Stimulated activated CD8-positive, alpha-beta memory T cell treated with anti-CD3 and anti-CD28 coated beads, Interleukin-7, amount 100 ng/mL, for 4 hours (primary cell): ENCODE results near the gene MYCL.
"Not testable (repeated sequence)": the region's sequence is repeated elsewhere in the genome, so short reads cannot be mapped to it uniquely, and the experiment has no call there.

Source experiments
- DNase-seq, 2 donors: peaks; one replicate each; pipeline ENCODE4 v3.0.0-alpha.2; 2020; ENCODE audit warnings: low read depth in 2 of 2

The MYCL gene

DNA sequence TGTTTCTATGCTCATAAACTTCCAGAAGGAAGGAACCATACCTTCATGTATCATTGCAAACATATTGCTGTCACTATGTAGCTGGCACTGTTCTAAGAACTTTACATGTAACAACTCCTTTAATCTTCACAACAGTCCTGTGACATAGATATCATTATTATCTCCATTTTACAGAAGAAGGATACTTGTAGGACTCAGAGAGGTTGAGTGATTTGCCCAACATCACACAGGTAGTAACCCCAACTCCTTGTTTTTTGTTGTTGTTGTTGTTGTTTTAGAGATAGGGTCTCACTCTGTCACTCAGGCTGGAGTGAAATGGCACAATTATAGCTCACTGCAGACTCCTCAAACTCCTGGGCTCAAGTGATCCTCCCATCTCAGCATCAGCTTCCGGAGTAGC, 10.8 kb downstream of the MYCL start:
- DNase-seq: no peak

DNA sequence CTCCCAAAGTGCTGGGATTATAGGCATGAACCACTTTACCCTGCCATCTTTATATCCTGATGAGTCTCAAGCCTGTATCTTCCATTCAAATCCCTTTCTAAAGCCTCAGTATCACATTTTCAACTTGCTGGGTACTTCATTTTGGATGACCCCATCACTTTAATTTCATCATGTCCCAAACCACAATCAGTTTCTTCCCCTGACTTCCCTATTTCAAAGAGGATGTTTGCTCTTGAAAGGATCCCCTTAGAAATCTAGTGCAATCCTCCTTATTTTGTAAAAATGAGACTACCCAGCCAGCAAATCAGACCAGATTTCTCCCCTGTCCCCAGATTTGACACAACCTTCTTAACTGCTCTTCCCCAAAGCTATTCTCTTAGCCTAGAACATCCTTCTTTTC, 11.4 kb downstream of the MYCL start:
- DNase-seq: no peak

DNA sequence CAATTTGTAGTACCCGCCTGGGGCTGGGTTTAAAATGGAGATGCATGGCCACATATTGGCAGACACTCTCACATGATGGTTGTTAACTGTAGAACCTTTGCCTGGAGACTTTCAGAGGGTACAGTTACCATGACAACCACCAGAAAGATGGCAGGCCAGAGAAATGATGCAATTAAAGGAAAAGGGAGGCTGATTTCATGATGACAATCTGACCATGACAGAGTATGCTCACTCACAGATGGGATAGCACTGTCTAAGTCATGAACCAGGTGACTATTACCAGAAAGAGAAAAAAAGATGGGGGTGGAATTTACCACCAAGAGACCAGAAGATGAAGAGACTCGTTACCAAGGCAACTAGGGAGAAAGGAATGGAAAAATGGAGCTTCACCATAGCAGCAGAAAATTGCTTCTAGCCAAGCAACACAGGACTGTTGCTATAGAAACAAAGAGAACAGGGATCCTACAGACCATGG, 14.9 kb downstream of the MYCL start:
- DNase-seq: no peak

DNA sequence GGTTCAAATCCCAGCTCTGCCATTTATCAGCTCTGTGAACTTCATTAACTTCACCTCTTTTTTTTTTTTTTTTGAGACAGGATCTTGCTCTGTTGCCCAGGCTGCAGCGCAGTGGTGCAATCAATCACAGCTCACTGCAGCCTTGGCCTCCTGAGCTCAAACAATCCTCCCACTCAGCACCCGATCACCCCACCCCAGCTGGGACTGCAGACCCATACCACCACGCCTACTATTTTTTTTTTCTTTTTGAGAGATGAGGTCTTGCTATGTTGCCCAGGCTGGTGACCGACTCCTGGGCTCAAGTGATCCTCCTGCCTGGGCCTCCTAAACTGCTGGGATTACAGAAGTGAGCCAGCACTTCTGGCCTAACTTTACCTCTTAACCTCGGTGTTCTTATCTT, 16.2 kb downstream of the MYCL start:
- no peak for DNase-seq

DNA sequence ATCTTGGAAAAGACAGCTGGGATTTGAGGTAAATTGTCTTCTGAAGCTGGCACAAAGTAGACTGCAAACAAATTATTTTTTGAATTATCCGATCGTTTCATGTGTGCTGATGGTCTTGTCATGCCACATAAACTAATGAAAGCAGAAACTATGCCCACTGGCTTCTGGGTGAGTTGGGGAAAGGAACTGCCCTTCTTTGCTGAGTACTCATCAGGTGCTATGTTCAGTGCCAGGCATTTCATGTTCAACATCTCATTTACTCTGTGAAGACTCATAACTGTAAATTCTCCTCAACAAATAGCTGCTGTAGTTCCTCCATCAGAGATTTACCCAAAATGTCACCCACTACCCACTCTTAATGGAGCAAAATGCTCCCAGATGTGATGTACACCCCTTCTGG, 19.6 kb downstream of the MYCL start:
- DNase-seq: no peak

DNA sequence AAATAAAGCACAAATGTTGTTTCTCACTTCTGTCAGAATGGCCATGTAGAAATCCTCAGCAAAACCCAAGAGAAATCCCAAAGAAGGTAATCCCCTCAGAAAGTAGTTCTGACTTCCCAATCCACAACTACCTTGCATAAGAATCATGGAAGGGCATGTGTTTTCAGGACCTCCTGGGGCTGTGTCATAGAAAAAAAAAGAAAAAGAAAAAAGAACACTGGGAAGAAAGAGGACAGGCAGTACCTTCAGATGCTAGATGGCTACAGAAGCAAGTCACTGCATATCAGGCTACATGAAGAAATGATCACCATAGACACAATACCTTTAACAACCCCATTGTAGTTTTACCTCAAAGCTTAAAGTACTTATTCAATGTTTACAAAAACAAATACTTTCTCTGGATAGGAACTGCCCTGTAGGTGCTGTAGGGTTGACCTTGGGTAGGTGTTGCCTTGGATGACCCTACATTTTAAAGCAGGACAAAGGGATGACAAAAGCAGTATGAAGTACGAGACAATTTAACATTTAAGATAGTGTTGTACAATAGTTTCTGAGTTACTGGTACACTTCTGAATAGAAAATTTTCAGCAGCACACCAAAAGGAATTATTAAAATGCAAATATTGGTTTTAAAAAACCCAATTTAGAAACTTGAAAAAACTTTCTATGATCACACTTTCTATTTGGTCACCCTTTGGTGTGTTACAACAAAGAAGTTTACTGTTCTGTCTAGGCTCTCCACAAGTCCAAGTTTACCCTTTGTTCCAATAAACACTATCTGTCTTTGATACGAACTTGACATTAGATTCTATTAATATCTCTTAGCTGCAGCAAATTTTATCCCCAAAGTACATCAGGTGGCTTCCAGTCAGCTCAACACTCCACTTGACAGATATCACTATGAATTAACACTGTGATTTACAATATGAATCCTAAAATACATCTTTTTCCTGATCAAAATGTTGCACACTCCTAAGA, 23.4 kb downstream of the MYCL start:
- no peak for DNase-seq

DNA sequence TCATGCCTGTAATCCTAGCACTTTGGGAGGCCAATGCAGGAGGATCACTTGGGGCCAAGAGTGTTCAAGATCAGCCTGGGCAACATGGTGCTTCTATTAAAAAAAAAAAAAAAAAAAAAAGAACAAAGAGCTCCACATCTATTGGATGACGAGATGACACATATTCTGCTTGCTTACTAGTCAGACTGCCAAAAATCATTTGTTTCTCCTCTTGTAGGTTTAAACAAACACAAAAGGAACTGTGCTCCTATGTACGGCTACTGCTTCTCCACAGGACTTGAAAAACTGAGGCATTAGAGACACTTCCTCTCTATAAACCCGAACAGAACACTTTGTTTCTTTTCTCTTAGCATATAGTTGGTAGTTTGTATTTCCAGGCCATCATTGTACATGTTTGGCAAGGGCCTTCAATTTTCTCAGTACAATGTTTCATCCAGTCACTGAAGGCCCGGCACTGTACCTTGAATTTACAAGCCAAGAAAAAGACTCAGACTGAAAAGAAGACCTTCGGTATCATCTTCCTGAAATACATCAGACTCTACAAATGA, 24.4 kb downstream of the MYCL start:
- DNase-seq: no peak

DNA sequence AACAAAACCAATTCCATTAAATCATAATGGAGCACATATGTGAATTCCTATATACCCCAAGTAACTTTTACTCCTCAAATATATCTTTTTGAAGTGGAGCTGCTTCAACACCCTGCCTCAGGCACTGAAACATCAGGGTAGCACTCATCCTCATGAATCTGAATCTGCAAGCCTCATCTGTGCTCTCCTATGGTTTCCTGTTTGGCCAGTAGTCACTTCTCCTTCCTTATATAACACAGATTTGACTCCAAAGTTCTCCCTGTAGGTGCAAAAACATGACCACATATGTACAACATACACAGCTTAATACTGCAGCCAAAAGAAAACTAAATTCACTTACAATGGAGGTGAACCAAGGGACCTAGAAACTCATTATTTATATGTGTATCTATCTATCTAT, 25.6 kb downstream of the MYCL start:
- DNase-seq: no peak

DNA sequence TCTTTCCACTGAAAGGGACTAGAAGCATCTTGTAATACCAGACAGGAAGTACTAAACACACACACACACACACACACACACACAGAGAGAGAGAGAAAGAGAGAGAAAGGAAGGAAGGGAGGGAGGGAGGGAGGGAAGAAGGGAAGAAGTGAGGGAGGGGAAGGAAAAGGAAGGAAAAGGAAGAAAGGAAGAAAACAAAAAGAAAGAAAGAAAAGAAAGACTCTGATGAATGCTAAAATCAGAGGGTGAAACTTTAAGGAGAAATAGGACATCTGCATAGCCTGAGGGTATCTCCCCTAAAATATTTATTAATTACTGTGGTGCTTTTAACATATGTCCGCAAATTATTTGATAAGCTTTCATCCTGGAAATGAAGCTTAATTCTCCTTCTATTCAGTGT, 29.0 kb downstream of the MYCL start:
- no peak for DNase-seq

DNA sequence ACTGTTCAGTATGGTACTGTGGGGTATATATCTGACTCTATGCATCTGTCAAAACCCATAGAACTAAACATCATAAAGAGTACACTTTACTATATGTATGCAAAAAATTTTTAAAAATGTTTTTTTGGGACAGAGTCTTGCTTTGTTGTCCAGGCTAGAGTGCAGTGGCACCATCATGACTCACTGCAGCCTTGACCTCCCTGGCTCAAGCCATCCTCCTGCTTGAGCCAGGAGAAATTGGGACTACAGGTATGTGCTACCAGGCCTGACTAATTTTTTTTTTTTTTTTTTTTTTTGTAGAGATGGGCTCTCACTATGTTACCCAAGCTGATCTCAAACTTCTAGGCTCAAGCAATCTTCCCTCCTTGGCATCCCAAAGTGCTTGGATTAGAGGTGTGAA, 29.9 kb downstream of the MYCL start:
- DNase-seq: no peak

DNA sequence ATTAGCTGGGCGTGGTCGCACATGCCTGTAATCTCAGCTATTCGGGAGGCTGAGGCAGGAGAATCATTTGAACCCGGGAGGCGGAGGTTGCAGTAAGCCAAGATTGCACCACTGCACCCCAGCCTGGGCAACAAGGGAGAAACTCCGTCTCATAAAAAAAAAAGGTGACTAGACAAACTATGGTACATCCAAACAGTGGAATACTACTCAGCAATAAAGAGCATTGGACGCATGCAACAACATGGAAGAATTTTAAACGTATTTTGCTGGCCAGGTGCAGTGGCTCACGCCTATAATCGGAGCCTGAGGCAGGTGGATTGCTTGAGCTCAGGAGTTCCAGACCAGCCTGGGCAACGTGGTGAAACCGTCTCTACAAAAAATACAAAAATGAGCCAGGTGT, 30.7 kb downstream of the MYCL start:
- not testable (repeated sequence) for DNase-seq

DNA sequence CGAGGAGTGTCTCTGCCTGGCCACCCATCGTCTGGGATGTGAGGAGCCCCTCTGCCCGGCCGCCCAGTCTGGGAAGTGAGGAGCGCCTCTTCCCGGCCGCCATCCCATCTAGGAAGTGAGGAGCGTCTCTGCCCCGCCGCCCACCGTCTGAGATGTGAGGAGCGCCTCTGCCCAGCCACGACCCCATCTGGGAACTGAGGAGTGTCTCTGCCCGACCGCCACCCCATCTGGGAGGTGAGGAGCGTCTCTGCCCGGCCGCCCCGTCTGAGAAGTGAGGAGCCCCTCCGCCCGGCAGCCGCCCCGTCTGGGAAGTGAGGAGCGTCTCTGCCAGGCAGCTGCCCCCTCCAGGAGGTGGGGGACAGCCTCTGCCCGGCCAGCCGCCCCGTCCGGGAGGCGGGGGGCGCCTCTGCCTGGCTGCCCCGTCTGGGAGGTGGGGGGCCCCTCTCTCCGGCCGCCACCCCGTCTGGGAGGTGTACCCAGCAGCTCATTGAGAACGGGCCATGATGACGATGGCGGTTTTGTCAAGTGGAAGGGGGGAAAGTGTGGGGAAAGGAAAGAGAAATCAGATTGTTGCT, 32.1 kb downstream of the MYCL start:
- DNase-seq: not testable (repeated sequence)

DNA sequence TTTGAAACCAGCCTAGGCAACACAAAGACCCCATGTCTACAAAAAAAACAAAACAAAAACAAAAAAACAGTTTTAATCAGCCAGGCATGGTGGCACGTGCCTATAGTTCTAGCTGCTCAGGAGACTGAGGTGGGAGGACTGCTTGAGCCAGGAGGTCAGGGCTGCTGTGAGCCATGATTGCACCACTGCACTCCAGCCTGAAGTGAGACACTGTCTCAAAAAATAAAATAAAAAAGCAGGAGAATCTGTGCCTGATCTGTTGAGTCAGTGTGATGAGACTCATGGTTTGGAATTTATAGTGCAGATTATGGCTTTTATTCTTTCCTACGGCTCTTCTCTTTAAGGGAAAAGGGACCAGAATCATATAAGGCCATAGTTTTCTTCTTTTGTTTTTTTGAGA, 35.0 kb downstream of the MYCL start:
- DNase-seq: no peak

DNA sequence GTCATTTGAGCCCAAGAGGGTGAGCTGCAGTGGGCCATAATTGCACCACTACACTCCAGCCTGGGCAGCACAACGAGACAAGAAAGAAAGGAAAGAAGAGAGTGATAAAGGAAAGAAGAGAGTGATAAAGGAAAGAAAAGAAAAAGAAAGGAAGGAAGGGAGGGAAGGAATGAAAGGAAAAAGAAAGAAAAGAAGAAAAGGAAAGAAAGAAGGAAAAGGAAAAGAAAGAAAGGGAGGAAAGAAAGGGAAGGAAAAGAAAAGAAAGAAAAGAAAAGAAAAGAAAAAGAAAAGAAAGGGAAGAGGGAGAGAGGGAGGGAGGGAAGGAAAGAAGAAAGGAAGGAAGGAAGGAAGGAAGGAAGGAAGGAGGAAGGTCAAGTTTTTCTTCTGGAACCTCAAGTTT, 36.0 kb downstream of the MYCL start:
- no peak for DNase-seq

DNA sequence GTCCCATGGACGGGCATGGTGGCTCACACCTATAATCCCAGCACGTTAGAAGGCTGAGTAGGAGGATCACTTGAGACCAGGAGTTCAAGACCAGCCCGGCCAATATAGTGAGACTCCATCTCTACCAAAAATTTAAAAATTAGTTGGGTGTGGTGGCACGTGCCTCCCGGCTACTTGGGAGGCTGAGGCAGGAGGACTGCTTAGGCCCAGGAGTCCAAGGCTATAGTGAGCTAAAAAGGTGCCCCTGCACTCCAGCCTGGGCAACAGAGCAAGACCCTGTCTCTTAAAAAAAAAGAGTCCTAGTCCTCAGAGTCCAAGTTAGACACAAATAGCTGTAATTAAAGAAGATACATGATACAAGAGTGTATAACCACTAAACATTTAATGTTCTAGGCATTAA, 38.5 kb downstream of the MYCL start:
- DNase-seq: no peak

DNA sequence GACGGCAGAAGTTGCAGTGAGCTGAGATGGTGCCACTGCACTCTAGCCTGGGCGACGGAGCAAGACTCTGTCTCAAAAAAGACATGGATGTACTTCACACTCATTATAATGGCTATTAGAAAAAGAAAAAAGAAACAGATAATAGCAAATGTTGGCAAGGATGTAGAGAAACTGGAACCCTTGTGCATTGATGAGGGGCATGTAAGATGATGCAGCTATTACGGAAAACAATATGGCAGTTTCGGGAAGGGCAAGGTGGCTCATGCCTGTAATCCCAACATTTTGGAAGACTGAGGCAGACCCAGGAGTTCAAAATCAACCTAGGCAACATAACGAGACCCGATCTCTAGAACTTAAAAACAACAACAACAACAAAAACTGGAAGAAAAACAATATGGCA, 40.7 kb downstream of the MYCL start:
- no peak for DNase-seq

DNA sequence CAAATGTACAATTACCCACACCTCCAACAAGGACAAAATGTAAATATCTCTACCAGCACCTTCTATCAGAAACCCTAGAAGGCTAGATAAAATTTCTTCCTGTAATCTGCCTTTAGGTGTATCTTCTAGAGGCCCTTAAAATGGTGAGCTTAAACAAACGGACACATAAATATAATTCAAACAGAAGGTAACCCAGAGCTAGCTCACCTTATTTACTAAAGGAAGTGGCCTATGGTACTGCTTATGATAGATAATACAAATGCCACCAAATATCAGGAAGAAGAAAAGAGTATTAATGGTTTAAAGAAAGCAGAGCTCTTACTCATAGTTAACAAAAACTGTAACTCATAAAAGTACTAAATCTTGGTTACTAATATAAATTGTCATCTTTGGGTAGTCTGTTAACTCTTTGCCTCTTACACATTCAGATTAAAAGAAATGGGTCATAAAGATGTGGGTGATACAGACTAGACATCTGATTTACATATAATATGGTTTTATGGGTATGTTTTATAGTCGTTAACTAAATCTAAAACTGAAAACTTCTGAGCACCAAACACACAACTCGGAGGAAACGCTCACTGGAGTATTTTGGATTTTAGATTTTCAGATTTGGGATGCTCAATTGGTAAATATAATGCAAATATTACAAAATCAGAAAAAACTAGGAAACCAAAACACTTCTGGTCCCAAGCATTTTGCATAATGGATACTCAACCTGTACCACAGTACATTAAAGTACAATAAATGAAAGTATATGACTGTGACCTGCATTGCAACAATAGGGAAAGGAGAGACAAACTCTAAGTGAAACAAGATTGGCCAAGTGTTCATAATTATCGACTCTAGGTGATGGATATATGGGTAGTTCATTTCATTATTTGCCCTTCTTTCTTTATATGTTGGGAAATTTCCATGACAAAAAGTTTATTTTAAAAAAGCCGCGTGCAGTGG, 41.6 kb downstream of the MYCL start:
- no peak for DNase-seq

DNA sequence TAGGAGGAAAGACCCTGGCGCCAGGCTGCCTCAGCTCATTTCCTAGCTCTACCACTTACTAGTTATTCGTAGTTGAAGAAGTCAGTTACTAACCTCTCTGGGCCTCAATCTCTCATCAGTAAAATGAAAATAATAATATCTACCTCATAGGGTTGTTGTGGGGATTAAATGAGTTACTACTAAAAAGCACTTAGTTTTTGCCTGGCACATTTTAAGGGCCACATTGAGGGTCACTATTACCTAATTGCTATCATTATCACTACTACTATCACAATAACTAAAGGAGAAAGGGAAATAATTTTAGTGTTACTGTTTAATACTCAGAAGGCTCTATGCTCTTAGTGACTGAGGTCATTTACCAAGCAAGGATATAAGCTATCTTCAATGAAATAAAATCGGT, 43.4 kb downstream of the MYCL start:
- DNase-seq: no peak

DNA sequence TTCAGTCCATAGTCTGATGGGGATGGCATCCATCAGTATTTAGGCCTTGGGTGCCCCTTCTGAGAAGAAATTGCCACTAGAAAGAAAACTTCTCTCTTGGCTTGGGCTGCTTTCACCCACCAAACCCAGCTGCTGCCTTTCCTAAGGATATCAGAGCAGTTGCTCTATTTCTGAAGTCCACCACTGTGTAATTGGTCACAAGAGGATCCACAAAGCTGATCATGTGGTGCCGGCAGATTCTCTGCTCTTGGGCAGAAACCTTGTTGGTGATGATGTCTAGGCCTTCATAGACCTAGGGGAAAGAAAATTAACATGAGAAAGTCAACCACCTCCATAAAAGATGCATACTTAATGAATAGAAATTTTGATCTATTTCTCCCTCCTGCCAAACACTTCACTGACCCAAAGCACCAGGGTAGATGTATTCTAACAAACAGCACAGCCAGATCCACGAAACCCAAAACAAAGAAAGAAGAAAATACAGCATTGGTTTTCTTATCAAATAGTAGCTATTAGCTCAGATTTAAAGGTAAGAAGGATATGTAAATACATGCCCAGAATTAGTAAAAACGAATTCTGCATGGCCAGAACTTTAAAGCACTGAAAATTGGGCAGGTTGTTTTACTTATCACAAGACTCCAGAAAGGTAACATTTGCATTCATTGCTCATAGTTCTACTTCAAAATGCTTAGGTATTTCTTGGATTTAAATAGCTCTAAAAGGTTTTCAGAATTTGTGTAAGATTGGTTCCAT, 44.4 kb downstream of the MYCL start:
- DNase-seq: no peak

DNA sequence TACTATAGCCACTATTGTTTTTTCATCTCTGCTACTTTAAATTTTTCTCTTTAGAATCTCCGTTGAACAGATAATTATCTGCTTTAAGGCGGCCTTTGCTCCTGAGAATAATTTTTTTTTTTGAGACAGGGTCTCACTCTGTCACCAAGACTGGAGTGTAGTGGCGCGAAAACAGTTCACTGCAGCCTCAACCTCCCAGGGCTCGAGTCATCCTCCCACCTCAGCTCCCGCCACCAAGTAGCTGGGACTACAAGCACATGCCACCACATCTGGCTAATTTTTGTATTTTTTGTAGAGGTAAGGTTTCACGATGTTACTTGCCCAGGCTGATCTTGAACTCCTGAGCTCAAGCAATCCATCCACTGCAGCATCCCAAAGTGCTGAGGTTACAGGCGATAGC, 47.0 kb downstream of the MYCL start:
- no peak for DNase-seq

DNA sequence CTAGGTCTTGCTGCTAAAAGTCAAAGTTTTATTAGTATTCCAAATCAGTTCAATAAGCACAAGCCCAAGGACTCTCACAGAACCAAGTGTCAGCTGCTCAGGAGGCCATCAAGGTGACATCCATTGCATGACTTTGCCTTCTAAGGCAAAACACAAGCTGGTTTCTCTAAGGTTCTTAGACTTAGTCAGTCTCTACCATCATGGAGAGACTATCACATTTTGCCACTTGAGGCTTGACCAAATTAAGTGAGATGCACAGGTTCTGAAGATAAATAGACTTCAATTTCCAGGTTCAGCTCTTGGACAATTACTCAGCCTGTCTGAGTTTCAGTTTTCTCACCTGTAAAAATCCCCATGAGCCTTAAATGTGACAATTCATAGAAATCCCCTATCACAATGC, 47.4 kb downstream of the MYCL start:
- no peak for DNase-seq
